GM12878 (cell line): ENCODE data around the gene HTT-AS. TPM values are rescaled to one million over a fixed set of nuclear protein-coding genes. Genes with fewer than 3 reads are reported as not detected.

Experiments used
- ATAC-seq: fragments of 200-7000 bp; cut with Tn5 transposase; 3 replicates; pipeline ENCODE4 v1.9.1; 2020; ENCODE audit warnings: mild to moderate bottlenecking, moderate library complexity
- BruUV-seq: library from RNA; stranded (reverse); fragments of 400-500 nt; replicated peaks from 2 replicates; lab custom pipeline; 2021; lab: Mats Ljungman, UMichigan
- CTCF ChIA-PET: fragments of 300-600 bp; sonication (Branson Sonifier 250); formaldehyde crosslinking; extraction: SDS; loops from one replicate; lab custom pipeline; 2021; ENCODE audit warnings: inconsistent platforms; lab: Yijun Ruan, JAX
- POLR2A ChIA-PET: fragments of 350-600 bp; formaldehyde crosslinking; extraction: SDS; loops from one replicate; lab custom pipeline; 2021; ENCODE audit warnings: inconsistent platforms; lab: Charles Lee
- RAD21 ChIA-PET: fragments of 300-600 bp; sonication (Branson Sonifier 250); formaldehyde crosslinking; loops from one replicate; lab custom pipeline; 2023; ENCODE audit warnings: antibody characterized with exemption; ENCODE audit not compliant: unreplicated experiment; lab: Charles Lee
- SMC1A ChIA-PET: fragments of 300-600 bp; sonication (Branson Sonifier 250); formaldehyde crosslinking; loops from one replicate; lab custom pipeline; 2023; ENCODE audit not compliant: unreplicated experiment, uncharacterized antibody; lab: Charles Lee
- DNase-seq: peaks from one replicate; pipeline ENCODE4 v3.0.0-alpha.2; 2011; ENCODE audit warnings: low read depth, low spot score
- FAIRE-seq: peaks from 3 replicates; lab custom pipeline; 2011; peaks lifted over from hg19 to GRCh38; lab: Jason Lieb, UNC
- H2AFZ ChIP-seq: 2 replicates; pipeline ENCODE4 v1.6.0; 2011; ENCODE audit warnings: low read depth, low read length, control low read depth; ENCODE audit not compliant: control insufficient read depth
- H3K27ac ChIP-seq: 2 replicates; pipeline ENCODE4 v1.5.1; 2011; ENCODE audit warnings: control low read depth; ENCODE audit not compliant: control insufficient read depth, insufficient read depth
- H3K27me3 ChIP-seq, 2 experiments: replicated peaks in 1 of 2; 2 replicates each; pipeline versions ENCODE4 v1.6.0 to v1.6.1; 2011; ENCODE audit warnings: low read length in 1 of 2; ENCODE audit not compliant: control insufficient read depth in 2 of 2, insufficient read depth in 2 of 2
- H3K36me3 ChIP-seq, 2 experiments: 2 replicates each; pipeline ENCODE4 v1.5.1; 2011; ENCODE audit warnings: low read length in 1 of 2; ENCODE audit not compliant: control insufficient read depth in 2 of 2, insufficient read depth in 2 of 2
- H3K4me1 ChIP-seq: 2 replicates; pipeline ENCODE4 v1.6.1; 2011; ENCODE audit warnings: mild to moderate bottlenecking, low read length, moderate library complexity, mixed read lengths; ENCODE audit not compliant: control insufficient read depth, insufficient read depth
- H3K4me2 ChIP-seq: 2 replicates; pipeline ENCODE4 v1.6.0; 2011; ENCODE audit warnings: control low read depth; ENCODE audit not compliant: control insufficient read depth, insufficient read depth
- H3K4me3 ChIP-seq: fragments of 200-600 bp; sonication (generic); 2 replicates; pipeline ENCODE4 v1.5.1; 2016
- H3K79me2 ChIP-seq: 2 replicates; pipeline ENCODE4 v1.6.0; 2011; ENCODE audit warnings: low read length; ENCODE audit not compliant: control insufficient read depth, insufficient read depth
- H3K9ac ChIP-seq: 2 replicates; pipeline ENCODE4 v1.8.0; 2011; ENCODE audit warnings: low read length, control low read depth, mixed read lengths; ENCODE audit not compliant: control insufficient read depth, insufficient read depth
- H3K9me3 ChIP-seq: replicated peaks from 3 replicates; pipeline ENCODE4 v1.5.1; 2011; ENCODE audit warnings: mild to moderate bottlenecking, low read length; ENCODE audit not compliant: control insufficient read depth, insufficient read depth
- H4K20me1 ChIP-seq: 2 replicates; pipeline ENCODE4 v1.6.0; 2011; ENCODE audit not compliant: control insufficient read depth, insufficient read depth
- BCL11A ChIP-seq: IDR thresholded peaks from 2 replicates; pipeline ENCODE4 v1.6.1; 2011; ENCODE audit warnings: low read depth, low read length
- FOXM1 ChIP-seq: IDR thresholded peaks from 2 replicates; pipeline ENCODE4 v1.6.1; 2012; ENCODE audit warnings: low read depth, mild to moderate bottlenecking, inconsistent platforms, low read length, moderate library complexity
- KAT2A ChIP-seq: conservative IDR thresholded peaks from 2 replicates; pipeline ENCODE4 v1.6.1; 2011; ENCODE audit warnings: low read depth, low read length; ENCODE audit not compliant: control insufficient read depth
- MEF2A ChIP-seq: IDR thresholded peaks from 2 replicates; pipeline ENCODE4 v1.6.1; 2011; ENCODE audit warnings: low read depth, mild to moderate bottlenecking, low read length, moderate library complexity; ENCODE audit not compliant: insufficient read depth
- MEF2B ChIP-seq: fragments of 450-650 bp; IDR thresholded peaks from 2 replicates; pipeline ENCODE4 v1.6.1; 2018; ENCODE audit warnings: mild to moderate bottlenecking, moderate library complexity; ENCODE audit not compliant: partially characterized antibody, poor library complexity, severe bottlenecking
- POLR2AphosphoS2 ChIP-seq: IDR thresholded peaks from 2 replicates; pipeline ENCODE4 v1.6.1; 2011; ENCODE audit warnings: low read depth, mild to moderate bottlenecking, low read length, improper control_type of control experiment, moderate library complexity
- POLR2AphosphoS5 ChIP-seq: IDR thresholded peaks from 2 replicates; pipeline ENCODE4 v1.6.1; 2011; ENCODE audit warnings: mild to moderate bottlenecking, low read length, inconsistent platforms
- RFX5 ChIP-seq: IDR thresholded peaks from 2 replicates; pipeline ENCODE4 v1.6.1; 2011; ENCODE audit warnings: low read depth, low read length, improper control_type of control experiment
- TCF12 ChIP-seq: IDR thresholded peaks from 2 replicates; pipeline ENCODE4 v1.6.1; 2011; ENCODE audit warnings: low read depth, mild to moderate bottlenecking, low read length
- TCF7 ChIP-seq: IDR thresholded peaks from 2 replicates; pipeline ENCODE4 v1.6.1; 2014; ENCODE audit warnings: antibody characterized with exemption, borderline replicate concordance
- ZBED1 ChIP-seq: IDR thresholded peaks from 2 replicates; pipeline ENCODE4 v1.6.1; 2016; ENCODE audit warnings: borderline replicate concordance
- ZNF217 ChIP-seq: fragments of 450-650 bp; IDR thresholded peaks from 2 replicates; pipeline ENCODE4 v1.6.1; 2017; ENCODE audit warnings: antibody characterized with exemption, mild to moderate bottlenecking
- ZZZ3 ChIP-seq: IDR thresholded peaks from 2 replicates; pipeline ENCODE4 v1.6.1; 2011; ENCODE audit warnings: low read depth; ENCODE audit not compliant: control insufficient read depth, insufficient read length
- WGBS: methylation state at CpG from one replicate; pipeline ENCODE4 v1.1.6; 2016; ENCODE audit warnings: low lambda C conversion rate; ENCODE audit not compliant: insufficient replicate concordance, insufficient coverage; ENCODE audit errors: missing lambda C conversion rate; 5-methylcytosine and 5-hydroxymethylcytosine counted together
- in situ Hi-C: fragments of 300-500 bp; cut with MboI; formaldehyde crosslinking; loops from 9 replicates; pipeline ENCODE4 v1.14.3; 2018; ENCODE audit warnings: mixed read lengths
- intact Hi-C: fragments of 100-400 bp; cut with micrococcal nuclease; formaldehyde crosslinking; loops from one replicate; pipeline ENCODE4 v1.14.2; 2022; ENCODE audit not compliant: unreplicated experiment
- polyA plus RNA-seq, 11 experiments: library from polyadenylated mRNA; depleted of rRNA in 4 of 11; unstranded in 6 of 11; stranded (reverse) in 5 of 11; fragments of >200 nt; fragmentation: Nextera tagmentation in 4 of 11; fragmentation: Illumina TruSeq in 1 of 11; extraction: Ambion mirVana in 4 of 11; extraction: Trizol in 1 of 11; gene quantifications; 1 replicate in 1 of 11; 2 replicates in 10 of 11; pipeline versions ENCODE4 v1.2.1 to v1.2.3, GENCODE V29; 2011 to 2016; ENCODE audit warnings: inconsistent platforms in 2 of 11, missing spikeins in 2 of 11, low read depth in 1 of 11
- total RNA-seq, 4 experiments: library from RNA; depleted of rRNA in 3 of 4; stranded (reverse); fragments of >200 nt in 3 of 4; fragmentation: Illumina TruSeq in 1 of 4; extraction: Trizol in 1 of 4; gene quantifications; 2 replicates each; pipeline versions ENCODE4 v1.2.1 to v1.2.3, GENCODE V29; 2013 to 2021
- TF ChIP-seq, protein P1 (sequence below): fragments of 450-650 bp; IDR thresholded peaks from 2 replicates; pipeline ENCODE4 v1.6.1; 2018; ENCODE audit warnings: borderline replicate concordance, mild to moderate bottlenecking; ENCODE audit not compliant: partially characterized antibody
- TF ChIP-seq, protein P2 (sequence below): IDR thresholded peaks from 2 replicates; pipeline ENCODE4 v1.6.1; 2011; ENCODE audit warnings: mild to moderate bottlenecking, low read depth, low read length, moderate library complexity; ENCODE audit not compliant: insufficient replicate concordance
- TF ChIP-seq, protein P3 (sequence below): fragments of 450-650 bp; formaldehyde crosslinking; IDR thresholded peaks from 2 replicates; pipeline ENCODE4 v1.4.0; 2022; ENCODE audit warnings: mild to moderate bottlenecking, moderate library complexity

Gene HTT-AS
- total and polyA plus RNA-seq, 10 of the 15 experiments (the other 5 are each of a cell fraction or from before 2014, with no cell fraction given): not detected

DNA sequence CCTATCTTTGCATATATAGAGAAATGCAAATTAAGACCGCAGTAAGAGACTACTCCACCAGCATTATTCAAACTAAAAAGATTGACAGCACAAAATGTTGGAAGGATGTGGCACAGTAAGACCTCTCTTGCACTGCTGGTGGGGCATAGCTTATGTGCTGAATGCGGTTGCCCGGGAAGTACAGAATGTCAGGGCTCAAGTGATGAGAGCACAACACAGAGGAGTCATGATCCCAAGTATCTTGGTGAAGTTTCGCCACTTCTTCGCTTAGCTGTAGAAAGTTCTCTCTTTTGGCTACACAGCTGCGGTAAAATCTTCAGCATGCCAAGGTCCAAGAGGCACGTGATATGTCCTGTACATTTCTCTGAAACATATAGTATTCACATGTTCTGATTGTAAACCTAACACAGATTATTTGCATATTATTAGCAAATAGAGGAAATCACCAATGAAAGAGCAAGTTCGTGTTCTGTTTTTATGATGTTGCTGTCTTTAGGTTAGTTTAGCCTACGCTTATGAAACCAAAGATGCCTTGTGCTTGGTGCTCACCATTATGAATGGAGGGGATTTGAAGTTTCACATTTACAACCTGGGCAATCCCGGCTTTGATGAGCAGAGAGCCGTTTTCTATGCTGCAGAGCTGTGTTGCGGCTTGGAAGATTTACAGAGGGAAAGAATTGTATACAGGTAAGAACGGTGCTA is 55.0 kb downstream of the HTT-AS start (continued):
- TF ChIP-seq ZZZ3 (no peak), BCL11A (no peak), ZBED1 (no peak), FOXM1 (0 out of 2 replicates have a peak, but pooled peaks have one; percentile 24), KAT2A (no peak)
- TF ChIP-seq, protein P1, sequence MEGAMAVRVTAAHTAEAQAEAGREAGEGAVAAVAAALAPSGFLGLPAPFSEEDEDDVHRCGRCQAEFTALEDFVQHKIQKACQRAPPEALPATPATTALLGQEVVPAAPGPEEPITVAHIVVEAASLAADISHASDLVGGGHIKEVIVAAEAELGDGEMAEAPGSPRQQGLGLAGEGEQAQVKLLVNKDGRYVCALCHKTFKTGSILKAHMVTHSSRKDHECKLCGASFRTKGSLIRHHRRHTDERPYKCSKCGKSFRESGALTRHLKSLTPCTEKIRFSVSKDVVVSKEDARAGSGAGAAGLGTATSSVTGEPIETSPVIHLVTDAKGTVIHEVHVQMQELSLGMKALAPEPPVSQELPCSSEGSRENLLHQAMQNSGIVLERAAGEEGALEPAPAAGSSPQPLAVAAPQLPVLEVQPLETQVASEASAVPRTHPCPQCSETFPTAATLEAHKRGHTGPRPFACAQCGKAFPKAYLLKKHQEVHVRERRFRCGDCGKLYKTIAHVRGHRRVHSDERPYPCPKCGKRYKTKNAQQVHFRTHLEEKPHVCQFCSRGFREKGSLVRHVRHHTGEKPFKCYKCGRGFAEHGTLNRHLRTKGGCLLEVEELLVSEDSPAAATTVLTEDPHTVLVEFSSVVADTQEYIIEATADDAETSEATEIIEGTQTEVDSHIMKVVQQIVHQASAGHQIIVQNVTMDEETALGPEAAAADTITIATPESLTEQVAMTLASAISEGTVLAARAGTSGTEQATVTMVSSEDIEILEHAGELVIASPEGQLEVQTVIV: no peak

DNA sequence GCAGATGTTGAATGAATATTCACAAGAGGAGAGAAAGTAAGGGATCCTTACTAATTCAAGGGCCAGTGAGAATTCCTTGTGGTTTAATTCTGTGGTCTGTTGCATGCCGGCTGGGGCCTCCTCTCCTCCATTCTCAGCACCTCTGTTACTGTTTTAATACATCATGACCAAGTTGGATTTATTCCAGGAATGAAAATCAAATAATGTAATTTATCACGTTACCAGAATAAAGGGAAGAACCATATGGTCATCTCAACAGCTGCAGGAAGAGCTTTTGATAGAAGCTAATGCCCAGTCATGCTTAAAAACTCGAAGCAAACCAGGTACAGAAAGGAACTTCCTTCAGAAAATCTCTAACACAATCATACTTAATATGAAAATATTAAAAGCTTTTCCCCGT is 56.8 kb downstream of the HTT-AS start:
- Histone ChIP-seq H3K27me3 (no peaks in the 10 kb centered on the region), H3K36me3 (no peaks in the 10 kb centered on the region), H2AFZ (no peak overlapping the region), H3K9ac (no peak overlapping the region), H4K20me1 (no peaks in the 10 kb centered on the region), H3K4me1 (peaks cover 48% of the 10 kb centered on the region), H3K79me2 (no peaks in the 10 kb centered on the region), H3K4me2 (no peak overlapping the region), H3K27ac (no peak overlapping the region), H3K9me3 (no peaks in the 10 kb centered on the region), H3K4me3 (no peak overlapping the region)
- DNase-seq: no peak
- POLR2A ChIA-PET: no interaction called here
- 71% methylated on average over 4 of the region's 4 CpGs for WGBS
- intact Hi-C loops: no loop called here
- SMC1A ChIA-PET: interaction anchor here (0.6 to 1.2 kb wide), 2 partner anchors 10 to 68 kb away, joined by 3 to 5 read pairs; no protein-coding TSS in a partner anchor
- no peak for ATAC-seq
- CTCF ChIA-PET: interaction anchor here (0.7 kb wide), 1 partner anchor 17 kb away, joined by 3 read pairs; no protein-coding TSS in a partner anchor
- no TSS peak for BruUV-seq
- RAD21 ChIA-PET: no interaction called here
- in situ Hi-C loops: no loop called here
- no peak for FAIRE-seq
- no peak for TF ChIP-seq POLR2AphosphoS5
- no peak for TF ChIP-seq MEF2A
- no peak for TF ChIP-seq KAT2A
- TF ChIP-seq, protein P2, sequence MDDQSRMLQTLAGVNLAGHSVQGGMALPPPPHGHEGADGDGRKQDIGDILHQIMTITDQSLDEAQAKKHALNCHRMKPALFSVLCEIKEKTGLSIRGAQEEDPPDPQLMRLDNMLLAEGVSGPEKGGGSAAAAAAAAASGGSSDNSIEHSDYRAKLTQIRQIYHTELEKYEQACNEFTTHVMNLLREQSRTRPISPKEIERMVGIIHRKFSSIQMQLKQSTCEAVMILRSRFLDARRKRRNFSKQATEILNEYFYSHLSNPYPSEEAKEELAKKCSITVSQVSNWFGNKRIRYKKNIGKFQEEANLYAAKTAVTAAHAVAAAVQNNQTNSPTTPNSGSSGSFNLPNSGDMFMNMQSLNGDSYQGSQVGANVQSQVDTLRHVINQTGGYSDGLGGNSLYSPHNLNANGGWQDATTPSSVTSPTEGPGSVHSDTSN: no peak
- no peak for TF ChIP-seq TCF12
- no peak for TF ChIP-seq RFX5
- no peak for TF ChIP-seq POLR2AphosphoS2
- TF ChIP-seq MEF2B: no peak
- TF ChIP-seq, protein P3, sequence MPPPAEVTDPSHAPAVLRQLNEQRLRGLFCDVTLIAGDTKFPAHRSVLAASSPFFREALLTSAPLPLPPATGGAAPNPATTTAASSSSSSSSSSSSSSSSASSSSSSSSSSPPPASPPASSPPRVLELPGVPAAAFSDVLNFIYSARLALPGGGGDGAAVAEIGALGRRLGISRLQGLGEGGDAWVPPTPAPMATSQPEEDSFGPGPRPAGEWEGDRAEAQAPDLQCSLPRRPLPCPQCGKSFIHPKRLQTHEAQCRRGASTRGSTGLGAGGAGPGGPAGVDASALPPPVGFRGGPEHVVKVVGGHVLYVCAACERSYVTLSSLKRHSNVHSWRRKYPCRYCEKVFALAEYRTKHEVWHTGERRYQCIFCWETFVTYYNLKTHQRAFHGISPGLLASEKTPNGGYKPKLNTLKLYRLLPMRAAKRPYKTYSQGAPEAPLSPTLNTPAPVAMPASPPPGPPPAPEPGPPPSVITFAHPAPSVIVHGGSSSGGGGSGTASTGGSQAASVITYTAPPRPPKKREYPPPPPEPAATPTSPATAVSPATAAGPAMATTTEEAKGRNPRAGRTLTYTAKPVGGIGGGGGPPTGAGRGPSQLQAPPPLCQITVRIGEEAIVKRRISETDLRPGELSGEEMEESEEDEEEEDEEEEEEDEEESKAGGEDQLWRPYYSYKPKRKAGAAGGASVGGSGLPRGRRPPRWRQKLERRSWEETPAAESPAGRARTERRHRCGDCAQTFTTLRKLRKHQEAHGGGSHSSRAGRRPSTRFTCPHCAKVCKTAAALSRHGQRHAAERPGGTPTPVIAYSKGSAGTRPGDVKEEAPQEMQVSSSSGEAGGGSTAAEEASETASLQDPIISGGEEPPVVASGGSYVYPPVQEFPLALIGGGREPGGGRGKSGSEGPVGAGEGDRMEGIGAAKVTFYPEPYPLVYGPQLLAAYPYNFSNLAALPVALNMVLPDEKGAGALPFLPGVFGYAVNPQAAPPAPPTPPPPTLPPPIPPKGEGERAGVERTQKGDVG (CRISPR knock-in tag): no peak
- no peak for TF ChIP-seq TCF7
- TF ChIP-seq ZNF217: no peak
